Loucy (cell line): ENCODE results near the gene ESR1.

ENCODE experiments used
- EZH2phosphoT487 ChIP-seq: fragments of 200-600 bp; IDR thresholded peaks from 2 replicates; pipeline ENCODE4 v1.6.1; 2018; ENCODE audit warnings: antibody characterized with exemption, mild to moderate bottlenecking, moderate library complexity, borderline replicate concordance
- TF ChIP-seq, protein P1 (sequence below): fragments of 200-600 bp; sonication (generic); conservative IDR thresholded peaks from 2 replicates; pipeline ENCODE4 v1.5.1; 2014; ENCODE audit warnings: mild to moderate bottlenecking, antibody characterized with exemption, low read length

DNA sequence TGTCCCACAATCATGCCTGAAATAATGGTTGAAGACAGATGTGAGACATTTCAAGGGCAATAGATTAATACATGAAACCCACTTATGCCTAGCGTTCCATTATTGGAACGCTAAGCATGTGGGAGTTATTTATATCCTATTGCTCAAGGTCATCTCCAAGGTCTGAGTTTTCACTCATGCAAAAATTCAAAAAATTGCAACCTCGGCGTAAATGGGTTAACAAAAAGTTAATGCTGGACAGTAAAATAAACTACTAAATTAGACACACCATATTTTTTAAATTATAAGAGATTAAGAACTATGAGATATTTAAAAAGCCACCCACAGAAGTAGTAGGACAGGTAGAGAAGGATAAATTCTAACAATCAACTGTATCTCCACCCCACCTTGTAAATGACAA lies 98.4 kb downstream of the ESR1 start:
- TF ChIP-seq, protein P1, sequence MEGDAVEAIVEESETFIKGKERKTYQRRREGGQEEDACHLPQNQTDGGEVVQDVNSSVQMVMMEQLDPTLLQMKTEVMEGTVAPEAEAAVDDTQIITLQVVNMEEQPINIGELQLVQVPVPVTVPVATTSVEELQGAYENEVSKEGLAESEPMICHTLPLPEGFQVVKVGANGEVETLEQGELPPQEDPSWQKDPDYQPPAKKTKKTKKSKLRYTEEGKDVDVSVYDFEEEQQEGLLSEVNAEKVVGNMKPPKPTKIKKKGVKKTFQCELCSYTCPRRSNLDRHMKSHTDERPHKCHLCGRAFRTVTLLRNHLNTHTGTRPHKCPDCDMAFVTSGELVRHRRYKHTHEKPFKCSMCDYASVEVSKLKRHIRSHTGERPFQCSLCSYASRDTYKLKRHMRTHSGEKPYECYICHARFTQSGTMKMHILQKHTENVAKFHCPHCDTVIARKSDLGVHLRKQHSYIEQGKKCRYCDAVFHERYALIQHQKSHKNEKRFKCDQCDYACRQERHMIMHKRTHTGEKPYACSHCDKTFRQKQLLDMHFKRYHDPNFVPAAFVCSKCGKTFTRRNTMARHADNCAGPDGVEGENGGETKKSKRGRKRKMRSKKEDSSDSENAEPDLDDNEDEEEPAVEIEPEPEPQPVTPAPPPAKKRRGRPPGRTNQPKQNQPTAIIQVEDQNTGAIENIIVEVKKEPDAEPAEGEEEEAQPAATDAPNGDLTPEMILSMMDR = no peak
- TF ChIP-seq EZH2phosphoT487 = no peak
